Osteoblast (primary cell): ENCODE data around the gene MAPT. TPM values are rescaled to one million over a fixed set of nuclear protein-coding genes. Genes with fewer than 3 reads are reported as not detected.

Source experiments
- DNase-seq: peaks from one replicate; pipeline ENCODE4 v3.0.0; 2011; ENCODE audit warnings: low spot score, mixed read lengths; ENCODE audit not compliant: insufficient read length; ENCODE audit errors: missing footprints
- H2AFZ ChIP-seq: 2 replicates; pipeline ENCODE4 v1.6.0; 2011; ENCODE audit warnings: mild to moderate bottlenecking, low read length
- H3K27ac ChIP-seq: 2 replicates; pipeline ENCODE4 v1.5.1; 2011; ENCODE audit warnings: mild to moderate bottlenecking, low read depth, low read length, moderate library complexity
- H3K27me3 ChIP-seq: 2 replicates; pipeline ENCODE4 v1.6.0; 2012; ENCODE audit warnings: mild to moderate bottlenecking, control low read depth, inconsistent platforms, low read length, moderate library complexity; ENCODE audit not compliant: insufficient read depth
- H3K36me3 ChIP-seq: 2 replicates; pipeline ENCODE4 v1.5.1; 2011; ENCODE audit warnings: mild to moderate bottlenecking, low read length, control low read depth, moderate library complexity; ENCODE audit not compliant: insufficient read depth
- H3K4me1 ChIP-seq: 2 replicates; pipeline ENCODE4 v1.5.1; 2011; ENCODE audit warnings: mild to moderate bottlenecking, low read length, control low read depth, moderate library complexity; ENCODE audit not compliant: insufficient read depth
- H3K4me2 ChIP-seq: 2 replicates; pipeline ENCODE4 v1.6.0; 2011; ENCODE audit warnings: mild to moderate bottlenecking, low read length; ENCODE audit not compliant: insufficient read depth
- H3K4me3 ChIP-seq: fragments of 200-600 bp; sonication (generic); 3 replicates; pipeline ENCODE4 v1.5.1; 2012; ENCODE audit warnings: mild to moderate bottlenecking, low read length, inconsistent platforms; ENCODE audit not compliant: insufficient read depth
- H3K79me2 ChIP-seq: 2 replicates; pipeline ENCODE4 v1.6.0; 2012; ENCODE audit warnings: mild to moderate bottlenecking, low read length, control low read depth, inconsistent platforms; ENCODE audit not compliant: insufficient read depth
- H3K9me3 ChIP-seq: 2 replicates; pipeline ENCODE4 v1.5.1; 2011; ENCODE audit warnings: low read depth, low read length, control low read depth
- H4K20me1 ChIP-seq: 2 replicates; pipeline ENCODE4 v1.6.0; 2012; ENCODE audit warnings: mild to moderate bottlenecking, low read length, control low read depth; ENCODE audit not compliant: insufficient read depth
- total RNA-seq: library from RNA; depleted of rRNA; stranded (reverse); fragments of >200 nt; gene quantifications from 2 replicates; pipeline ENCODE4 v1.2.3, GENCODE V29; 2012
- TF ChIP-seq, protein P1 (sequence below): IDR thresholded peaks from 2 replicates; pipeline ENCODE4 v1.5.1; 2011; ENCODE audit warnings: mild to moderate bottlenecking, low read depth, low read length, moderate library complexity; ENCODE audit errors: extremely low read depth

MAPT gene
- total RNA-seq, 1 donor = 0.36 TPM

GRCh38 chr17:45848868-45849535, 45.4 kb upstream of the MAPT start:
- no peaks in the 10 kb centered on the region for H3K36me3 ChIP-seq
- no peaks in the 10 kb centered on the region for H3K27me3 ChIP-seq
- TF ChIP-seq, protein P1, sequence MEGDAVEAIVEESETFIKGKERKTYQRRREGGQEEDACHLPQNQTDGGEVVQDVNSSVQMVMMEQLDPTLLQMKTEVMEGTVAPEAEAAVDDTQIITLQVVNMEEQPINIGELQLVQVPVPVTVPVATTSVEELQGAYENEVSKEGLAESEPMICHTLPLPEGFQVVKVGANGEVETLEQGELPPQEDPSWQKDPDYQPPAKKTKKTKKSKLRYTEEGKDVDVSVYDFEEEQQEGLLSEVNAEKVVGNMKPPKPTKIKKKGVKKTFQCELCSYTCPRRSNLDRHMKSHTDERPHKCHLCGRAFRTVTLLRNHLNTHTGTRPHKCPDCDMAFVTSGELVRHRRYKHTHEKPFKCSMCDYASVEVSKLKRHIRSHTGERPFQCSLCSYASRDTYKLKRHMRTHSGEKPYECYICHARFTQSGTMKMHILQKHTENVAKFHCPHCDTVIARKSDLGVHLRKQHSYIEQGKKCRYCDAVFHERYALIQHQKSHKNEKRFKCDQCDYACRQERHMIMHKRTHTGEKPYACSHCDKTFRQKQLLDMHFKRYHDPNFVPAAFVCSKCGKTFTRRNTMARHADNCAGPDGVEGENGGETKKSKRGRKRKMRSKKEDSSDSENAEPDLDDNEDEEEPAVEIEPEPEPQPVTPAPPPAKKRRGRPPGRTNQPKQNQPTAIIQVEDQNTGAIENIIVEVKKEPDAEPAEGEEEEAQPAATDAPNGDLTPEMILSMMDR = no peak
- H3K4me2 ChIP-seq = no peak overlapping the region
- no peaks in the 10 kb centered on the region for H4K20me1 ChIP-seq
- H3K79me2 ChIP-seq = no peaks in the 10 kb centered on the region
- H3K27ac ChIP-seq = no peak overlapping the region
- DNase-seq = peak; percentile 66
- H2AFZ ChIP-seq = no peak overlapping the region
- no peak overlapping the region for H3K4me3 ChIP-seq
- no peaks in the 10 kb centered on the region for H3K4me1 ChIP-seq
- H3K9me3 ChIP-seq = no peaks in the 10 kb centered on the region

GRCh38 chr17:45849536-45849990, 44.8 kb upstream of the MAPT start:
- H3K9me3 ChIP-seq = no peaks in the 10 kb centered on the region
- DNase-seq = no peak
- H3K4me3 ChIP-seq = no peak overlapping the region
- H4K20me1 ChIP-seq = no peaks in the 10 kb centered on the region
- no peak overlapping the region for H2AFZ ChIP-seq
- H3K27me3 ChIP-seq = no peaks in the 10 kb centered on the region
- H3K4me2 ChIP-seq = no peak overlapping the region
- TF ChIP-seq, protein P1 = no peak
- no peaks in the 10 kb centered on the region for H3K36me3 ChIP-seq
- no peak overlapping the region for H3K27ac ChIP-seq
- no peaks in the 10 kb centered on the region for H3K4me1 ChIP-seq
- H3K79me2 ChIP-seq = no peaks in the 10 kb centered on the region

DNA sequence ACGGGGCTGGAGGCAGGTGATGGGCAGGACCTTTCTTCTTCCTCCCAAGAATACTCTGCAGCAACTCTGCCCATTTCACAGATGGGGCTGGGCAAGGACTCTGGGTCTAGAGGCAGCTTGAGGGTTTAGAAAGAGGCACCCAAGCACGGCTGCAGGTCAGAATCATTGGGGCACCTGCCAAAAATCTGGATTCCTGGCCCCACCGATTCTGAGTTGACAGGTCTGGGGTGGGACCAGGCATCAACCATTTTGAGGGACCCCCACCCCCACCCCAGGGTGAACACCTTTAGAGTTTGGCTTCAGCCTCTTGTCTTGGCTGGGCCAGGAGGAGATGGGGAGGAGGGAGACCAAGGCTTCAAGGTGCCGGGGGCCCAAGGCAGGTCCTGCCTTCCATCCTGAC, 44.3 kb upstream of the MAPT start:
- H3K79me2 ChIP-seq = no peaks in the 10 kb centered on the region
- no peaks in the 10 kb centered on the region for H3K27me3 ChIP-seq
- TF ChIP-seq, protein P1 = no peak
- H3K4me2 ChIP-seq = no peak overlapping the region
- H2AFZ ChIP-seq = no peak overlapping the region
- H3K4me3 ChIP-seq = no peak overlapping the region
- H3K27ac ChIP-seq = no peak overlapping the region
- H3K9me3 ChIP-seq = no peaks in the 10 kb centered on the region
- no peaks in the 10 kb centered on the region for H3K36me3 ChIP-seq
- peak; percentile 56 for DNase-seq
- H4K20me1 ChIP-seq = no peaks in the 10 kb centered on the region
- no peaks in the 10 kb centered on the region for H3K4me1 ChIP-seq

DNA sequence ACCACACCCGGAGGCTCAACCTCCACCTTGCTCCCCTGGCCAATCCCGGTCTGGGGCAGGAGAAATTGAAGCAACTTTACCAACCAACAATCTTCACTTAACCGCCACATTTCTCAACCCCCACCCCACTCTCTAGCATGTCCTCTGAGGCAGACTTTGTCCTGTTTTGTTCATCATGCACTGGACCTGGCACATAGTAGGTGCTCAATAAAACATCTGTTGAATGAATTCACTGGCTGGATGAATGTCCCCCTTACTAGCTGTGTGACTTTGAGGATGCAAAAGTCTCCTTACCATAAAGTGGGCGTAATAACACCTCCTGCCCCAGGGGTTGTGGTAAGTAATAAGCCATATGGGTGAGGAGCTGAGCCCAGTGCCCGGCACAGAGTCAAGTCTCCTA, 43.9 kb upstream of the MAPT start:
- DNase-seq = peak; percentile 54
- TF ChIP-seq, protein P1 = no peak
- no peaks in the 10 kb centered on the region for H3K79me2 ChIP-seq

More for the DNA sequence above, 43.9 kb upstream of the MAPT start:
- no peaks in the 10 kb centered on the region for H4K20me1 ChIP-seq
- H3K36me3 ChIP-seq = no peaks in the 10 kb centered on the region
- H3K9me3 ChIP-seq = no peaks in the 10 kb centered on the region
- no peak overlapping the region for H3K4me2 ChIP-seq
- H3K27me3 ChIP-seq = no peaks in the 10 kb centered on the region
- no peak overlapping the region for H3K27ac ChIP-seq
- no peak overlapping the region for H2AFZ ChIP-seq
- no peaks in the 10 kb centered on the region for H3K4me1 ChIP-seq
- no peak overlapping the region for H3K4me3 ChIP-seq
